Measurements from ENCODE around the gene ARHGAP26. TPM values are rescaled to one million over a fixed set of nuclear protein-coding genes. Genes with fewer than 3 reads are reported as not detected.

ARHGAP26 gene
- total and polyA plus RNA-seq, 2 experiments from 2014 or later: 9.5 to 16.8 TPM

GRCh38 chr5:142777099-142777498, 6.9 kb downstream of the ARHGAP26 start (continued):
- no peak for TF ChIP-seq REST (IDR thresholded peaks at IDR 0.05; ENCODE audit: unreplicated experiment)
- no peak for TF ChIP-seq NANOG (IDR thresholded peaks at IDR 0.05; ENCODE audit: borderline replicate concordance)
- no peak for TF ChIP-seq POLR2AphosphoS5 (IDR thresholded peaks at IDR 0.05; ENCODE audit: low read depth)
- no peak for TF ChIP-seq STAT1 (IDR thresholded peaks at IDR 0.05; ENCODE audit: unreplicated experiment)
- no peak for TF ChIP-seq EZH2phosphoT487 (IDR thresholded peaks at IDR 0.05; ENCODE audit: unreplicated experiment)
- no peak for TF ChIP-seq ZNF114 (CRISPR knock-in tag; IDR thresholded peaks at IDR 0.05)
- TF ChIP-seq ZNF331 (CRISPR knock-in tag; IDR thresholded peaks at IDR 0.05; ENCODE audit: low read depth): no peak

GRCh38 chr5:142777850-142778249, 7.7 kb downstream of the ARHGAP26 start:
- Mint-ChIP-seq H3K27me3 (ENCODE audit: insufficient read depth, low read depth, poor library complexity) (peaks cover 2% of the 10 kb centered on the region), H3K27ac (no peak overlapping the region), H3K9me3 (no peaks in the 10 kb centered on the region), H3K36me3 (ENCODE audit: low read depth) (no peaks in the 10 kb centered on the region), H3K4me1 (peaks cover 40% of the 10 kb centered on the region), H3K4me3 (no peak overlapping the region)
- Histone ChIP-seq H3K9me2 (ENCODE audit: insufficient read depth) (peaks cover 6% of the 10 kb centered on the region; the same call in 1 of the 2 replicates), H2AFZ (no peak overlapping the region), H4K20me1 (replicated peaks; ENCODE audit: insufficient read depth) (peaks cover 10% of the 10 kb centered on the region; the same call in 1 of the 2 replicates), H3K36me3 (ENCODE audit: insufficient read depth) (no peaks in the 10 kb centered on the region), H3K4me3 (no peak overlapping the region), H3F3A (replicated peaks; ENCODE audit: low read depth) (no peaks in the 10 kb centered on the region), H3K27me3 (ENCODE audit: insufficient read depth) (no peaks in the 10 kb centered on the region), H3K4me1 (ENCODE audit: insufficient read depth) (peaks cover 41% of the 10 kb centered on the region), H3K79me2 (replicated peaks; ENCODE audit: insufficient read depth) (peaks cover 90% of the 10 kb centered on the region), H3K4me2 (no peak overlapping the region), H3K27ac (ENCODE audit: low read depth) (no peak overlapping the region)
- no peak for DNase-seq (ENCODE audit: low spot score)
- TF ChIP-seq CTCF (conservative IDR thresholded peaks at IDR 0.05; ENCODE audit: low read depth in 2 of 2): no peak
- TF ChIP-seq ZNF114 (CRISPR knock-in tag; IDR thresholded peaks at IDR 0.05): no peak
- TF ChIP-seq EZH2phosphoT487 (IDR thresholded peaks at IDR 0.05; ENCODE audit: unreplicated experiment): no peak
- no peak for TF ChIP-seq POLR2AphosphoS5 (IDR thresholded peaks at IDR 0.05; ENCODE audit: low read depth)
- no peak for ATAC-seq

All from GM23338 (cell line).